IPS-15b (cell line): Measurements from ENCODE around the gene CYB5R3.

ENCODE experiments used
- H3K27me3 ChIP-seq: one replicate; pipeline ENCODE4 v1.6.1; 2013; ENCODE audit warnings: low read length; ENCODE audit not compliant: control insufficient read depth, insufficient read depth
- H3K36me3 ChIP-seq: one replicate; pipeline ENCODE4 v1.6.1; 2013; ENCODE audit warnings: low read length; ENCODE audit not compliant: control insufficient read depth, insufficient read depth
- H3K4me1 ChIP-seq: one replicate; pipeline ENCODE4 v1.6.1; 2013; ENCODE audit warnings: mild to moderate bottlenecking, low read length; ENCODE audit not compliant: control insufficient read depth, insufficient read depth
- H3K4me3 ChIP-seq: one replicate; pipeline ENCODE4 v1.5.1; 2013; ENCODE audit warnings: low read depth, low read length
- H3K9ac ChIP-seq: one replicate; pipeline ENCODE4 v1.6.1; 2013; ENCODE audit warnings: low read depth, mild to moderate bottlenecking, low read length
- H3K9me3 ChIP-seq: one replicate; pipeline ENCODE4 v1.6.1; 2013; ENCODE audit warnings: mild to moderate bottlenecking, low read length; ENCODE audit not compliant: control insufficient read depth, insufficient read depth

Gene CYB5R3

DNA sequence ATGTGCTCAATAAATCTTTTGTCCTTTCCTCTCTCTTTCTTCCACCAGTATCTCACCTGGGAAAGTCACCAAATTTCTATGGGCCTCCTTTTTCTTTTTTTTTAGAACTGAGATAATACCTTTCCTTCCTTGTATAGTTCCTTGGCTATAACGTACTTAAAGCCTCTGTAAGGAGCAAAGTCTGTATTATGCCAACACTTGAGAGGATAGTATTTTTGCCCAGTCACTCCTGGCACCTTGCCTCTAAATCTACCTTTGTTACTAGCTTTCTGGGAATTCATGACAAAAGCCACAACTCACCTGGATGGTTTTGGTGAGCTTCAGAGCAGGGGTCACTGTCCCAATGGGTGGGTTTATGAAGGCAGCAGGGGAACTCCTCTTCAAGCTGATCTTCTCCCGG lies 46.7 kb downstream of the CYB5R3 start:
- Histone ChIP-seq H3K9ac (no peak overlapping the region), H3K4me1 (no peaks in the 10 kb centered on the region), H3K9me3 (no peaks in the 10 kb centered on the region), H3K4me3 (no peak overlapping the region), H3K27me3 (no peaks in the 10 kb centered on the region), H3K36me3 (peaks cover 41% of the 10 kb centered on the region)

DNA sequence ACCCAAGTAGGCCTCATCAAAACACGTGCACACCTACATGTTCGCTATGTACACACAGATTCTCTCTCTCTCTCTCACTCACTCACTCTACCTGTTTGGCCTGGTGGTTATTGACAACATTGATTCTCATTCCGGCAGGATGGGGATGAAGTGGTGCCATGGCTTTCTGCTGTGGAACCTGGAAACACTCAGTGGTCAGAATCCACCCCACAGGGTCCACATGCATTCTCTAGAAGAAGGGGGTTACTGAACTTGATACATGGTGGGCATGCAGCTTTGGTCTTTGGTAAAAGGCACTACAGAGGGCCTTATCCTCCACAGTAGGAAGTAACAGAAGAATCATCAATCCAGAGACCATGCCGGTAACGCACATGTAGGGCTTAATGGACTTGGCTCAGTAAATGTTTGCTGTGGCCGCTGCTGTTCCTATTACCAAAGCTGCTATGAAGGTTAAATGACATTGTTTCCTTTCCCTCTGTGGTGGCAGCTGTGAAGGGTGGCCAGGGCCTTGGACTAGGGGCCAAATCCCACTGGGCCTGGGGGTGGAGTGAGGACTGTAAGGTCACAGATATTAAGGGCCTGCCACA lies 47.2 kb downstream of the CYB5R3 start:
- H3K36me3 ChIP-seq: peaks cover 46% of the 10 kb centered on the region
- H3K4me3 ChIP-seq: no peak overlapping the region
- no peaks in the 10 kb centered on the region for H3K4me1 ChIP-seq
- no peak overlapping the region for H3K9ac ChIP-seq
- H3K27me3 ChIP-seq: no peaks in the 10 kb centered on the region
- no peaks in the 10 kb centered on the region for H3K9me3 ChIP-seq

DNA sequence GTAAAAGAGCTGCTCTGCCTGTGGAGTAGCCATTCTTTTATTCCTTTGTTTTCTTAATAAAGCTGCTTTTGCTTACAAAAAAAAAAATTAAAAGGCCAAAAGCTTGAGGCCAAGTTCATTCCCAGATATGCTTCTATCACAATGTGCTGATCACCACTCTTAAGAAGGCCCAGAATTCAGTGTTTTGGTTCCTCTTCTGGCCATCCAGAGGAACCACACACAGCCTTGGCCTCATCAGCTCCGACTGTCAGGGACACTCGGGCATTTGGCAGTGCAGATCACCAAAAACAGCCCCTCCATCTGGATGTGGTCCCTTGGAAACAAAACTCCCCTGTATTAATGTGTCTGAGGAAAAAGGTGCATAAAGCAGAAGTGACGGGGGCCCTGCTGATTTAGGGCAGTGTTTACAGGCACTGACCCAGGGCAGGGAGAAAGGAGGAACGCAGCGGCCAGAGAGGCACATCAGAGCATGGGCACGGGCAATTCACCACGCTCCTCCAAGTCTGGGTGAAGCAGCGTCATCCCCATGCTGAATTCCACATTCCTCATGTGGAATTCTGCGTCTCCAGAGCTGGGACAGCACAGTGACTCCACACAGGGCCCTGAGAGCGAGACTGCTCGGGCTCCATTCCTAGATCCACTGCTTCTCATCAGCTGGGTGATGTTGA lies 52.2 kb downstream of the CYB5R3 start:
- Histone ChIP-seq H3K9me3 (no peaks in the 10 kb centered on the region), H3K4me3 (no peak overlapping the region), H3K36me3 (peaks cover 72% of the 10 kb centered on the region), H3K4me1 (no peaks in the 10 kb centered on the region), H3K9ac (no peak overlapping the region), H3K27me3 (no peaks in the 10 kb centered on the region)

DNA sequence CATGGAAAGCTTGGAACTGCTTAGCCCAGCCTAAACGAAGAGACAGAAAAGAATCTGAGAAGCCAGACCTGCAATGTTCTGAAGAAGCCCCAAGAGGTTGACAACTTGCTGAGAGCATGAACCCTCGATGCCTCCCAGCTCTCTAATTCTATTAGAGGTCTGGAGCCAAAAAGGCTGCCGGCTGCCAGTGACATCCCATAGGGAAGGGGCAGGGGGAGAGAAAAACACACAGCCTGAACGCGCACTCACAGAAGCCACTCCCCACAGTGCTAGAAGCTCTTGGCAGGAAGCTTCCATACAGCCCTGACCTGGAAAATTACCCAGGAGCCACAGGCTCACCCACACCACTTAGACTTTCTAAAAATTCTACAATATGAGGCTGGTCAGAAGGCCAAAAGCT lies 52.9 kb downstream of the CYB5R3 start:
- Histone ChIP-seq H3K9ac (no peak overlapping the region), H3K9me3 (no peaks in the 10 kb centered on the region), H3K27me3 (no peaks in the 10 kb centered on the region), H3K36me3 (peaks cover 65% of the 10 kb centered on the region), H3K4me3 (no peak overlapping the region), H3K4me1 (no peaks in the 10 kb centered on the region)

DNA sequence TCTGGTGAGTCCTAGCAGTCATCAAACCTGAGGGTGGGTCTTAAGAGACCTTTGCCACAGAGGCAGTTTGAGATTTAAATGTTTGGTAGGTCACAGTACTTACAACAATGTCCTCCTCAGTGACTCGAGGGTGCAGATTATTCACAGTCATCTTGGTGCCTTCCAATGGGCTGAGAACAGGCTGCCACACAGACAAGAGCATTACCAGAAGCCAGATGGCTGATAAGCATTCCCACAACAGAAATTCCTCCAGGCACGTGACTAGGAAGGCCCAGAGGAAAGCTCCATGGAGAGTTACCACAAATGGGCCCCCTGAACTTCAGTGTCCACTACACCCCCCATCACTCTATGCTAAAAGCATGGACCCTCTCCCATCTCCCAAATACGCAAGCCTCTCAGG lies 53.8 kb downstream of the CYB5R3 start:
- H3K27me3 ChIP-seq: no peaks in the 10 kb centered on the region
- H3K9ac ChIP-seq: no peak overlapping the region
- no peaks in the 10 kb centered on the region for H3K9me3 ChIP-seq
- peaks cover 63% of the 10 kb centered on the region for H3K36me3 ChIP-seq
- H3K4me3 ChIP-seq: no peak overlapping the region
- H3K4me1 ChIP-seq: no peaks in the 10 kb centered on the region

DNA sequence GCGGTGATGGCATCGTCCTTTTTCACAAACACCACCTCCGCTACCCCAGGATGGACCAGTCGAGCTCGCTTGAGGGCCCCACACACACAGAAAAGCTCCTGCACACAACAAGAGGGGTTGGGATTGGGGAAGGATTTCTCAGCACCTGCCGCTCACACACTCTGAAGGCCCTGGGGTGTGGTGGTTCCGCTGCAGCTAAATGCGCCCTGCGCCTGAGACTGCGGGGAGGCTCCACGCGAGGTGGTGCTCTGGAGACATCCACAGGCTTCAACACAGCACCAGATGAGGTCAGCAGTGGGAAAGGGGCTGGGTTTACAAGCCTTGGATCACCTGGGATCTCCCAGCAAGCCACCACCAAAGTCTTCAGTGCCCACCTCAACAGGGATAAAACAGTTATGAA lies 57.2 kb downstream of the CYB5R3 start:
- no peaks in the 10 kb centered on the region for H3K27me3 ChIP-seq
- no peaks in the 10 kb centered on the region for H3K9me3 ChIP-seq
- no peak overlapping the region for H3K9ac ChIP-seq
- peaks cover 52% of the 10 kb centered on the region for H3K36me3 ChIP-seq
- no peak overlapping the region for H3K4me3 ChIP-seq
- no peaks in the 10 kb centered on the region for H3K4me1 ChIP-seq

DNA sequence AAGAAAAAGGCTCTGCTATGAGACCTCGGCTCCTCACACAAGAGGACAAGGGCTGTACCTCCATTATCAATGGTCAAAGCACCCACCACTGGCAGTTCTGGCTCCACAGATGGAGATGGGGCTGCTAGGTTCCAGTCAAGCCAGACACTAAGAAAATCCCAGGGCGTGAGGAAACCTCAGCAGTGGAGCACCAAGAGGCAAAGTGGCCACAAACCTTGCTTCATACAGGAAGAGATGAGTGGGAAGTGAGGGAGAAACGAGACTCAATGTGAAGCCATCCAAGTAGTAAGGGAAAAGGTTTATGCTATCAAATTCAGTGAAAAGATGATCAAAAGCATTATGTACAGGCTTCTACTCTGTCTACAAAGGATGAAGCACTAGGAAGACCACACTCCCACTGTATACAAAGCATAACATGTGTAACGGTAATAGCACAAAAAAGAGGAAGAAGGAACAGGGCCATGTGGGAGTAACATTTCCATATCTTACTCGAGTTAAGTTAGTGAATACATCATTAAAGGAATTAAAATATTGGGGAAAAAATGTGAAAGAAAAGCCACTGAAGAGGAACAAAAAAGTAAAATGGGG lies 61.5 kb downstream of the CYB5R3 start:
- Histone ChIP-seq H3K4me1 (no peaks in the 10 kb centered on the region), H3K9me3 (no peaks in the 10 kb centered on the region), H3K27me3 (no peaks in the 10 kb centered on the region), H3K36me3 (peaks cover 41% of the 10 kb centered on the region), H3K4me3 (no peak overlapping the region), H3K9ac (no peak overlapping the region)

DNA sequence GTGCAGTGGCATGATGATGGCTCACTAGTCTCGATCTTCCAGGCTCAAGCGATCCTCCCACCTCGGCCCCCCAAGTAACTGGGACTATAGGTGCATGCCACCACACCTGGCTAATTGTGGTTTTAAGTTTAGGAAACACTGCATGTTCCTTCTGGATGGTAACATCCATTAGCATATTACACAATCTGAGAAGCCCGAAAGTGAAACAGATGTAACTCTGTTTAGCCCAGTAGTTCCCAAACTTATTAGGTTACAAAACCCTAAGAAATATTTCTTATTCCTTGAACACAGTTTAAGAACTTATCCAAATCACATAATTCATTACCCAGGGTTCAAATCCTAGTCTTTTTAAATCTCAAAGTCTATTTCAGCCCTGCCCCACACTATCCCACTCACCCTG lies 62.8 kb downstream of the CYB5R3 start:
- no peak overlapping the region for H3K9ac ChIP-seq
- no peak overlapping the region for H3K4me3 ChIP-seq
- H3K27me3 ChIP-seq: no peaks in the 10 kb centered on the region
- peaks cover 40% of the 10 kb centered on the region for H3K36me3 ChIP-seq
- H3K9me3 ChIP-seq: no peaks in the 10 kb centered on the region
- H3K4me1 ChIP-seq: no peaks in the 10 kb centered on the region

DNA sequence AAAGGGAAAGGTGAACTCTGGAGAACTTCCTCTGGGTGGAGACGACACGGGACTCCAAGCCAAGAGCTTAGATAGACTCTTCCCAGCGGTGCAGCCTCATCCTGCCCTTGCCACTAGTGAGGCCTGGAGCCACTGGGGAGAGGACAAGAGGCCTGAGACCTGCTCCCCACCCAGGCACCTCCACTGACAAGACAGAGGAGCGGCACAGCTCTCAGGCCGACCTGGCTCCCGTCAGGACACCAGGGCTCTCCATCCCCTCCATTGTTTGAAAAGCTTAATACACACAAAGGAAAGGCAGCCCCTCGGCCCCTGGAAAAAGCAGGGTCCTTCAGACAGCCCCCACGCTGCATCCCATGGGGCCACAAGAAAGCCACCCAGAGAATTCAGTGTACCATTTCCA lies 64.1 kb downstream of the CYB5R3 start:
- no peaks in the 10 kb centered on the region for H3K27me3 ChIP-seq
- H3K9me3 ChIP-seq: no peaks in the 10 kb centered on the region
- peaks cover 38% of the 10 kb centered on the region for H3K36me3 ChIP-seq
- H3K4me3 ChIP-seq: no peak overlapping the region
- H3K9ac ChIP-seq: no peak overlapping the region
- H3K4me1 ChIP-seq: no peaks in the 10 kb centered on the region

DNA sequence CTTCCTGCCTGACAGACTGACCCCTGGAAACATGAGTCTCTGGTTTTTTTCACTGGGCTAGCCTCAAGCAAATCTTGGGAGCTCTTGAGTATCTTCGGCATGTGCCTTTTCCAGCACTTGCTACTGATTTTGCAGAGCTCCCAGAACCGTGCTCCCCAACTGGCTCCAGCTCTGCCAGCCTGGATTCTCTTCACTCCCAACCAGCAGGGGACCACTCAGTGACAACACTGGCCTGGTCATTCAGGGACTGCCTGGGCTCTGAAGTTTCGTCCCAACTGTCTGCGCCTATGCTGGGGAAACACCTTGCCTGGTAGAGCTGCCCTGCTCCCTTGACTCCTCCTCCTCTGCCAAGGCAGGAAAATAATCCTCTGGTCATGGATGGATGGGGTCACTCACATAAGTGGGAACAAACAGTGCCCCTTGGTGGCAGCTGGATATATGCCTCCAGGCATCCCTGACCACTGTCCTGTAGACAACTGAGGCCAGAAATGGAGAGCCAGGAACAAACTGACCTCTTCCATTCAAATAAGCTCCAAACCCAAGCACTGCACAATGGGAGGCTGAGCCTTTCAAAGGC lies 64.7 kb downstream of the CYB5R3 start:
- H3K9ac ChIP-seq: no peak overlapping the region

DNA sequence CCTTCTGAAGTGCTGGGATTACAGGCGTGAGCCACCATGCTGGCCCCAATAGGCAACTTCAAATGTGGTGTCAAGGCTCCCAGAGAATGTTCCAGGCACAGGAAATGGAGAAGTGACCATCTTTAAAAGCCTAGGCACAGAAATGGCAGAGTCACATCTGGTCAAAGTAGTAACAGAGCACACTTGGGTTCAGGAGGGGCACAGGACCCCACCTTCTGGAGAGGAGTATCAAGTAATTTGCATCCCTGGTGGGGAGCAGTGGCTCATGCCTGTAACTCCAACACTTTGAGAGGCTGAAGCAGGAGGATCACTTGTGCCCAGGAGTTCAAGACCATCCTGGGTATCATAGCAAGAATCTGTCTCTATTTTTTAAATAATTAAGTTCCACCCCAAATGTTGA lies 66.2 kb downstream of the CYB5R3 start:
- no peak overlapping the region for H3K9ac ChIP-seq
- H3K9me3 ChIP-seq: no peaks in the 10 kb centered on the region
- peaks cover 41% of the 10 kb centered on the region for H3K36me3 ChIP-seq

More for the DNA sequence above, 64.7 kb downstream of the CYB5R3 start:
- Histone ChIP-seq H3K27me3 (no peaks in the 10 kb centered on the region), H3K4me3 (no peak overlapping the region), H3K4me1 (no peaks in the 10 kb centered on the region), H3K9me3 (no peaks in the 10 kb centered on the region), H3K36me3 (peaks cover 35% of the 10 kb centered on the region)

More for the DNA sequence above, 66.2 kb downstream of the CYB5R3 start:
- no peaks in the 10 kb centered on the region for H3K4me1 ChIP-seq
- no peak overlapping the region for H3K4me3 ChIP-seq
- H3K27me3 ChIP-seq: no peaks in the 10 kb centered on the region
